Esophagus muscularis mucosa (tissue), 3 donors: Measurements from ENCODE around the gene RBM14.

Source experiments
- POLR2A ChIP-seq: fragments of 450-650 bp; IDR thresholded peaks from one replicate; pipeline ENCODE4 v1.6.1; 2017; ENCODE audit warnings: antibody characterized with exemption, moderate library complexity, mild to moderate bottlenecking, low read depth
- TF ChIP-seq, protein P1 (sequence below), 3 experiments: fragments of 200-600 bp in 2 of 3; fragments of 450-650 bp in 1 of 3; sonication (generic) in 2 of 3; IDR thresholded peaks; one replicate each; pipeline ENCODE4 v1.5.1; 2017 to 2019; ENCODE audit warnings: antibody characterized with exemption in 3 of 3, mild to moderate bottlenecking in 2 of 3, moderate library complexity in 1 of 3

- no peak for TF ChIP-seq POLR2A
- TF ChIP-seq, protein P1, sequence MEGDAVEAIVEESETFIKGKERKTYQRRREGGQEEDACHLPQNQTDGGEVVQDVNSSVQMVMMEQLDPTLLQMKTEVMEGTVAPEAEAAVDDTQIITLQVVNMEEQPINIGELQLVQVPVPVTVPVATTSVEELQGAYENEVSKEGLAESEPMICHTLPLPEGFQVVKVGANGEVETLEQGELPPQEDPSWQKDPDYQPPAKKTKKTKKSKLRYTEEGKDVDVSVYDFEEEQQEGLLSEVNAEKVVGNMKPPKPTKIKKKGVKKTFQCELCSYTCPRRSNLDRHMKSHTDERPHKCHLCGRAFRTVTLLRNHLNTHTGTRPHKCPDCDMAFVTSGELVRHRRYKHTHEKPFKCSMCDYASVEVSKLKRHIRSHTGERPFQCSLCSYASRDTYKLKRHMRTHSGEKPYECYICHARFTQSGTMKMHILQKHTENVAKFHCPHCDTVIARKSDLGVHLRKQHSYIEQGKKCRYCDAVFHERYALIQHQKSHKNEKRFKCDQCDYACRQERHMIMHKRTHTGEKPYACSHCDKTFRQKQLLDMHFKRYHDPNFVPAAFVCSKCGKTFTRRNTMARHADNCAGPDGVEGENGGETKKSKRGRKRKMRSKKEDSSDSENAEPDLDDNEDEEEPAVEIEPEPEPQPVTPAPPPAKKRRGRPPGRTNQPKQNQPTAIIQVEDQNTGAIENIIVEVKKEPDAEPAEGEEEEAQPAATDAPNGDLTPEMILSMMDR (IDR thresholded peaks at IDR 0.05): no peak
These were observed 35.2 kb upstream of the RBM14 start for GRCh38 chr11:66581261-66581660.
